GM12892 (cell line): ENCODE measurements around the gene TMEM221.
"Not testable (repeated sequence)": the region's sequence is repeated elsewhere in the genome, so short reads cannot be mapped to it uniquely, and the experiment has no call there.

Source experiments
- DNase-seq: peaks from one replicate; pipeline ENCODE4 v3.0.0; 2011; ENCODE audit not compliant: insufficient read length
- FAIRE-seq: peaks from 2 replicates; lab custom pipeline; 2011; peaks lifted over from hg19 to GRCh38; lab: Jason Lieb, UNC
- POLR2A ChIP-seq: IDR thresholded peaks from 2 replicates; pipeline ENCODE4 v1.6.1; 2011; ENCODE audit warnings: low read depth, low read length, control low read depth
- POLR2AphosphoS5 ChIP-seq: IDR thresholded peaks from 2 replicates; pipeline ENCODE4 v1.6.1; 2011; ENCODE audit warnings: low read depth, low read length, control low read depth
- TAF1 ChIP-seq: IDR thresholded peaks from 2 replicates; pipeline ENCODE4 v1.6.1; 2011; ENCODE audit warnings: low read depth, mild to moderate bottlenecking, control low read depth, low read length, borderline replicate concordance

Gene TMEM221

GRCh38 chr19:17486545-17487240 lies 38.2 kb upstream of the TMEM221 start:
- FAIRE-seq (no peak), DNase-seq (no peak)
- TF ChIP-seq TAF1 (no peak), POLR2AphosphoS5 (no peak), POLR2A (no peak)

- TF ChIP-seq POLR2A = no peak
- TF ChIP-seq TAF1 = no peak
- no peak for DNase-seq
- FAIRE-seq = no peak
These were observed 36.2 kb upstream of the TMEM221 start for GRCh38 chr19:17484520-17485185.

DNA sequence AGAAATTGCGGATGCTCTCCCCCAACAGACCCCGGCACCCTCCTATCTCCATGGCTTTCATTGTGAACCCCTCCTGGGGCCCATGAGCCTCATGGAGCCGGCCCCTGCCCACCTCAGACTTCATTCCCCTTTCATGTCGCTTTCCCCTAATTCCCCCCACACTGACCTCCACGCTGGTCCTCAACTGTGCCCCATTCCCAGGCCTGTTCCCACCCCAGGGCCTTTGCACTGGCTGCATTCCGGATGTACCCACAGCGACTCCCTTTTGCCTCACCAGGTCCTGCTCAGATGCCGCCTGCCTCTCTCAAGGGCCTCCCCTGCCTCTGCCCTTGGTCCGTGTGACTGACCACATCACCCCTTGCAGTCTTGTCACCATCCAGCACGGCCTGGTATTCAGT lies 35.1 kb upstream of the TMEM221 start:
- no peak for FAIRE-seq
- TF ChIP-seq POLR2AphosphoS5 (no peak), POLR2A (no peak), TAF1 (no peak)
- no peak for DNase-seq

- DNase-seq (no peak), FAIRE-seq (no peak)
- TF ChIP-seq TAF1 = no peak
- TF ChIP-seq POLR2AphosphoS5 = no peak
- TF ChIP-seq POLR2A = no peak
These were observed 34.6 kb upstream of the TMEM221 start for GRCh38 chr19:17482877-17483604.

DNA sequence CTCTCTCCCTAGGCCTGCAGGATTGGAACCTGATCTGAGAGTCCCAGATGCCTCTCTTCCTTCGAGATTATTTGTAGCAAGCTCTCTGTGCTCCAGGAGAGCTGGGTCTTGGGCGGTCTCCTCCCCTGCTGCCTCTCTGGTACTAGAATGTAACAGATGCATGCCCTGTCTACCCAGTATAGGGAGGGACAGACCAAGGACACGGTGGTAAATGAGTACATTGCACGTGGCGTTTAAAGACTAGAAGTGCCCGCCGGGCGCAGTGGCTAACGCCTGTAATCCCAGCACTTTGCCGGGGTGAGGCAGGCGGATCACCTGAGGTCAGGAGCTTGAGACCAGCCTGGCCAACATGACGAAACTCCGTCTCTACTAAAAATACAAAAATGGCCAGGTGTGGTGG lies 33.5 kb upstream of the TMEM221 start:
- FAIRE-seq = no peak
- no peak for TF ChIP-seq POLR2AphosphoS5
- no peak for TF ChIP-seq TAF1
- no peak for TF ChIP-seq POLR2A
- DNase-seq = no peak

DNA sequence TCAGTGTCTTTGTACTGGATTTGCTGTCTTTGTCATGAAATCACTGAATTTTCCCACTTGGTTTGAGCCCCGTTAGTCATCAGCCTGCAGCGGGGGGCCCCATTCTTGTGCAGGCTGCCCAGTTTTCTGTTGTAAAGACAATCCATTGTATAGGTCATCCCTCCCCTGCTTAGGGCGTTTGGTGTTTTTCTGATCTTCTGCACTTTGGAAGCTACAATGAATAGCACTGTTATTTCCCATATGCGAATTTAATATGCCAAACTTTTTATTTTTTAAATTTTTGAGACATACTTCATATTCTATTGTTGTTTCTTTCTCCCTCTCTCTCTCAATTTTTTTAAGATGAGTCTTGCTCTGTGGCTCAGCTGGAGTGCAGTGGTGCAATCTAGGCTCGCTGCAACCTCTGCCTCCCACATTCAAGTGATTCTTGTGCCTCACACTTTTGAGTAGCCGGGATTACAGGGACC lies 30.9 kb upstream of the TMEM221 start:
- TF ChIP-seq POLR2A = no peak
- no peak for TF ChIP-seq TAF1
- TF ChIP-seq POLR2AphosphoS5 = no peak
- DNase-seq (no peak), FAIRE-seq (no peak)

- DNase-seq (no peak), FAIRE-seq (no peak)
- no peak for TF ChIP-seq POLR2AphosphoS5
- TF ChIP-seq TAF1 = no peak
- no peak for TF ChIP-seq POLR2A
These were observed 27.2 kb upstream of the TMEM221 start for GRCh38 chr19:17475541-17476115.

GRCh38 chr19:17475011-17475540 lies 26.6 kb upstream of the TMEM221 start:
- DNase-seq, FAIRE-seq: not testable (repeated sequence)

- DNase-seq (no peak), FAIRE-seq (no peak)
- TF ChIP-seq TAF1 = no peak
- TF ChIP-seq POLR2AphosphoS5 = no peak
- no peak for TF ChIP-seq POLR2A
These were observed 24.6 kb upstream of the TMEM221 start for GRCh38 chr19:17473041-17473440.

DNA sequence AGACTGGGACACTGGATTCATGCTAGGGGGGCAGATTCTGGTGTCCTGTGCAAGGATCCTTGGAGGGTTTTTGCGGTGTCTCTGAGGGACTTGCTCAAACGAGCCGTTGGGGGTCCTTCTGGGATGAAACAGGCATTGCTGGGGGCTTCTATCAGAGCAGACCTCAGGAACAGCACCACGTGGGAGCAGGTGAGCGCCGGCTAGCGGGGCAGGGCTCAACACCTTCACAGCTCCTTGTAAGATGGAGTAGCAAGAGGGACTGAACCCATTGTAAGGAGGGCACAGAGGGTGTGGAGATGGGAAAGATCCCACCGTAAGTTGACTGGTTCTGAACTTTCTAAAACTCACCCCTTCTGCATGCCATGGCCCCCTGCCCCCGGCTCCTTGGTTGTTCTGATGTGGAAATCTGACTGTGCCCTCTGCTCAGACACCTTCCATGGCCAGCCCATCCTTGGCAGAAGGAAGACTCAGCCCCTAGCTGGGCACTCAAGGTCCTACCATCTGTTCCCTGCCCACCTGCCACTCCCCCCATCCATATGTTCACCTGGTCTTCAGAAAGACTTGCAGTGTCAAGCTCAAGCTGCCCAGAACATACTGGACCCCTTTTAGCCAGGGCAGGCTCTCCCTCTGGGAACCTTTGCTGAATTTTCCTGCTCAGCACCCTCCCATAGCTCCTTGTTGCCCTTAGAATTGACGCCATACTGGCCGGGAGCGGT lies 23.1 kb upstream of the TMEM221 start:
- DNase-seq (no peak), FAIRE-seq (no peak)
- TF ChIP-seq POLR2AphosphoS5 (no peak), POLR2A (no peak)
